ENCODE results near the gene TGFB2.

DNA sequence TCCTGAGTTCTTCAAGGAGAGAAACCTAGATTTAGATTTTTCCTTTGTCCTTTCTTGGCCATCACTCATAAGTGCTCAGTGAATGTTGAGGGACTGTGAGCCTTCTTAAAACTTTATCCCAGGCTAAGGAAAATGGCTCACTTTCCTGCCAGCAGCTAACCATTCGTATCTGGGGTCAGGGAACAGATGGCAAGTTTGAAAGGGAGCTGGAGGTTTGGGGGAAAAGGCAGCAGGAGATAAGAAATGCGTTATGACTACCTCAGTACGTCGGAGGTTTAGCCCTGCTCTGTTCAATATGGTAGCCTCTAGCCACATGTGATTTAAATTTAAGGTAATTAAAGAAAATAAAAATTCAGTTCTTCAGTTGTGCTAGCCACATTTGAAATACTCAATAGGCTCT is 46.7 kb upstream of the TGFB2 start:
- TF ChIP-seq POLR2AphosphoS5 (IDR thresholded peaks at IDR 0.05; ENCODE audit: low read depth), result no peak
- TF ChIP-seq CTCF (IDR thresholded peaks at IDR 0.05; ENCODE audit: insufficient read depth, low read length), result no peak
- TF ChIP-seq, protein P1, sequence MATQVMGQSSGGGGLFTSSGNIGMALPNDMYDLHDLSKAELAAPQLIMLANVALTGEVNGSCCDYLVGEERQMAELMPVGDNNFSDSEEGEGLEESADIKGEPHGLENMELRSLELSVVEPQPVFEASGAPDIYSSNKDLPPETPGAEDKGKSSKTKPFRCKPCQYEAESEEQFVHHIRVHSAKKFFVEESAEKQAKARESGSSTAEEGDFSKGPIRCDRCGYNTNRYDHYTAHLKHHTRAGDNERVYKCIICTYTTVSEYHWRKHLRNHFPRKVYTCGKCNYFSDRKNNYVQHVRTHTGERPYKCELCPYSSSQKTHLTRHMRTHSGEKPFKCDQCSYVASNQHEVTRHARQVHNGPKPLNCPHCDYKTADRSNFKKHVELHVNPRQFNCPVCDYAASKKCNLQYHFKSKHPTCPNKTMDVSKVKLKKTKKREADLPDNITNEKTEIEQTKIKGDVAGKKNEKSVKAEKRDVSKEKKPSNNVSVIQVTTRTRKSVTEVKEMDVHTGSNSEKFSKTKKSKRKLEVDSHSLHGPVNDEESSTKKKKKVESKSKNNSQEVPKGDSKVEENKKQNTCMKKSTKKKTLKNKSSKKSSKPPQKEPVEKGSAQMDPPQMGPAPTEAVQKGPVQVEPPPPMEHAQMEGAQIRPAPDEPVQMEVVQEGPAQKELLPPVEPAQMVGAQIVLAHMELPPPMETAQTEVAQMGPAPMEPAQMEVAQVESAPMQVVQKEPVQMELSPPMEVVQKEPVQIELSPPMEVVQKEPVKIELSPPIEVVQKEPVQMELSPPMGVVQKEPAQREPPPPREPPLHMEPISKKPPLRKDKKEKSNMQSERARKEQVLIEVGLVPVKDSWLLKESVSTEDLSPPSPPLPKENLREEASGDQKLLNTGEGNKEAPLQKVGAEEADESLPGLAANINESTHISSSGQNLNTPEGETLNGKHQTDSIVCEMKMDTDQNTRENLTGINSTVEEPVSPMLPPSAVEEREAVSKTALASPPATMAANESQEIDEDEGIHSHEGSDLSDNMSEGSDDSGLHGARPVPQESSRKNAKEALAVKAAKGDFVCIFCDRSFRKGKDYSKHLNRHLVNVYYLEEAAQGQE (IDR thresholded peaks at IDR 0.05; ENCODE audit: insufficient replicate concordance, low read depth), result no peak
- TF ChIP-seq GABPA (IDR thresholded peaks at IDR 0.05; ENCODE audit: low read depth), result no peak
